Medulla oblongata (tissue), 1 donor: ENCODE measurements around the gene MATN1.

ENCODE experiments used
- DNase-seq: peaks from one replicate; pipeline ENCODE4 v3.0.0-alpha.2; 2015; ENCODE audit errors: extremely low spot score

The MATN1 gene

DNA sequence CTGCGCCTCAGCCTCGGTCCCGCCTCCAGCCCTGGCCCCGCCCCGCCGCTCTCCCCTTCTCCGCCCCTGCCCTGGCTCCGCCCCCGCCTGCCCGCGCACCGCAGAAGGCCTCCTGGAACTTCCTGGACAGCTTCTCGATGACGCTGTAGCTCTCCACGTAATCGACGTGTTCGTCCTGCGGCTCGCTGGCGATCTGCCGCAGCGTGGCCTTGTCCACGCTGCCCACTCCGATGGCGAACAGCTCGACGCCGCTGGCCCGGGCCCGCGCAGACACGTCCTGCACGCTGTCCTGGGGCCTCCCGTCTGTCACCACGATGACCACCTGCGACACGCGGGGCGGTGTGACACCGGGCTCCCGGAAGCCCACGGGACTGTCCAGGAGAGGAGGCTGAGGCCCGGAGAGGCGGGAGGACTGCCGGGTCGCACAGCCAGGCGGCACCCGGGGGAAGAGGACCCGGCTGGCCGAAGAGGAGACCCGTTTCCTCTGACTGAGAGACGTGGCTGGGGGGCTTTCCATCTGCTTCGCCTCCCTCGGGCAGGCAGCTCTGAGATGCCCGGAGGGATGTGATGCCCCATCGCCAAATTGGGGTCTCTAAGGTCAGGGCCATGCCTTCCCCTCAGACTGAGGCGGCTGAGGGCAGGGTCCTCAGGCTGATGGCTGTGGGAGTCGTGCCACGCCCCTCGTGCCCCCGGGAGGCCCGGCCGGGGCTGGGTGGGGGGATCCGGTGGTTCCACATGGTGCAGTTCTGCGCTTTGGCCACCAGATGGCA lies 4.6 kb downstream of the MATN1 start:
- peak; percentile 97 for DNase-seq

DNA sequence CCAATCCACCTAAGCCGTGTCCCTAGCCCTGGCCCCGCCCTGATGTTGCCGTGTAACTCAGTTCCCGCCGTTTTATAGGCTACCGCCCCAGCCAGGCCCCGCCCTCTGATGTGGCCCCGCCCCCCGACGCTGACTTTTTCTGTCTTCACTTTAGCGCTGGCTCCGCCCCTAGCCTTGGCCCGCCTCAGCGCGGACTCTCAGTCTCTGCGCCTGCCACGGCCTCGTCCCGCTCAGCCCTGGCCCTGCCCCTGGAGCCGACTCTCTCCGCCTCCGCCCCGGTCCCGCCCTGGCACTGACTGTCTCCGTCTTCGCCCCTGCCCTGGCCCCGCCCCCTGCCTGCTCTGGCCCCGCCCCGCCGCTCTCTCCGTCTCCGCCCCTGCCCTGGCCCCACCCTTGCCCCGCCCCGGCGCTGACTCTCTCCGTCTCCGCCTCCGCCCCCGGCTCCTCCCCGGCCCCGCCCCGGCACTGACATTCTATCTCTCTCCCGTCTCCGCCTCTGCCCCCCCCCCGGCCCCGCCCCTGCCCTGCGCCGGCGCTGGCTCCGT lies 5.2 kb downstream of the MATN1 start:
- DNase-seq, result peak; percentile 98

DNA sequence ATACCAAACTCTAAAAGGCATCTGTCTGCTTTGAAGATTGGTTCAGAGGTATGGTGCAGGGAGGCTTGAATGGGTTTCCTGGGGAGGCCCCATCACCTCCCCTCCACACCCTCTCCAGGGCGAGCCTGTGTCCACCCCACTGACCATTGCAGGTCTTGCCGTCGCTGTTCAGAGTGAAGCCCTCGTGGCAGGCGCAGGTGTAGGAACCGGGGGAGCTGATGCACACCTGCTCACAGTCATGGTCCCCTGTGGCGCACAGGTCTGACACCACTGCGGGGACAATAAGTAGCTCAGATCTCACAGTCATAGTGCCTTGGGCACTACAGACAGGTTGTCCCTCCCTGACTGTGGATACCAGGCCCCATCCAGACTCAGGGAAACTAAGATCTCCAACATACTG lies 6.7 kb downstream of the MATN1 start:
- no peak for DNase-seq

GRCh38 chr1:30715886-30716285 lies 7.5 kb downstream of the MATN1 start:
- no peak for DNase-seq

DNA sequence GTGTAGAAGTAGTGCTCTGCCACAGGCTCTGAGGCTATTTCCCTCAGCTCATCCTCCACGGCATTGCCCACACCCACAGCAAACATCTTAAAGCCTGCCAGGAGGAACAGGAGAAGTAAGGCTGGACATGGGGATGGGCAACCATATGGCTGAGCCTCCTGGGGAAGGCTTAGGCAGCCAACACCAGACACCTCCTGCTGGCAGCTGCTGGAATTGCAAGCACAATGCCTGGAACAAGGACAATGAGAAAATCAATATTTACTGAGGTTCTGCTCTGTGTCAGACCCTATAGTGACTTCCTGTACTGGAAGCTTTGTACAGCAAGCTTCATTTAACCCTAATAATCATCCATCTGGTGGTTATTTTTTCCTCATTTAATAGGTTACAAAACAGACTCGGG lies 8.2 kb downstream of the MATN1 start:
- no peak for DNase-seq

DNA sequence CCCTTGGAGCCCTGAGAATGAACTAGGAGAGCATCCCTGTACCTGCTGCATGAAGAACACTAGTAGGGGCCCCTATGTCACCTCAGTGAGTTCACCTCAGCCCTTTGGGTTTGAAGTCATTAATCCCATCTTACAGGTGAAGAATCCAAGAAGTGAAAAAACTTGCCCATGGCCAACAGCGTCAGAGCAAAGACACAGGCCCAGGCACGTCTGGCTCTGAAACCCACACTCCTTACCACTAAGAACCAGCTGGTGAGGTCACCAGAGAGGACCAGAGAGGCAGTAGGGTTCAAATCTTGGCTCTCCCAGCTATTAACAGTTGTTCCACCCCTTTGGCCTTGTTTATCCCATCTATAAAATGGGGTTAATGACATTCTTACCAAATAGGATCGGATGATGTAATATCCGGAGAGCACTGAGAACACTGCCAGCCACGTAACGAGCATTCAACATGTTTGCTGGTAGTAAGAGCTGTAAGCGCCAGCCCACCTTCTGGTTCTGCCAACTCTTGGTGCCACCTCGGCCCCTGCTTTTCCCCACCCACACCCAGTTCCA lies 8.8 kb downstream of the MATN1 start:
- DNase-seq, result no peak

DNA sequence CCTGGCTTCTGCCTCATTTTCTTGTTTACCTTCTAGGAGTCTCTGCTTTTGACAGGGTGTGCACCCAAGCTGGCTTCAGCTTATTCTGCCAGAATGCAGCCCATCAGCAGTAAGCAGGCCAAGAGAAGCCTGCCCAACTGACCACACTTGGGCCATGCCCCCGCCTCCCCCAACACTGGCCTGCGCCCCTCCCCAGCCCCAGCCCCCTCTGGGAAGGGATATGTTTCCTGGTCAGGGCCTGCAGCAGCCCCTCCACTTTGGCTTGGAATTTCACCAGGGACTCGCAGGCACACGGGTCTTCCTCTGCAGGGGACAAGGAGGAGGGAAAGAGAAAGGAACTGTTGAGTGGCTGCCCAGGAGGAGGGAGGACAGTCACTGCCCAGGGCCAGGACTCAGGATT lies 9.4 kb downstream of the MATN1 start:
- DNase-seq, result no peak

DNA sequence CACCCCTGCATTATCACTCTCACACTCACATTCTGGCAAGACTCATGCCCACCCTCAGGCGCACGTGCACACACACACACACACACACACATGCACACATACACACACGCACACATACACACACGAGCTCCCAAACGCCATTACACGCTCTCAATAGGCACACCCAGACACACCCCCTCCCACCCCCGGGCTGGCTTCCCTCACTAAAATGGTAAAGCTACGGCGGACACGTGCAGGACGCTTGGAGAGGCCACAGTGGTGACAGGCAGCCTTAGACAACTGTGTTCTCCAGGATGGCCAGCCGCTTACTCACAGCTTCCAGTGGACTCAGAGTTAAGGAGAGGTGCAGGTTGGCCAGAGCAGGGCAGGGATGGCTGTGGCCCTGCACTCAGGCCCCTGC lies 10.1 kb downstream of the MATN1 start:
- DNase-seq, result no peak

- no peak for DNase-seq
Measured at GRCh38 chr1:30712583-30712982, 10.8 kb downstream of the MATN1 start.

DNA sequence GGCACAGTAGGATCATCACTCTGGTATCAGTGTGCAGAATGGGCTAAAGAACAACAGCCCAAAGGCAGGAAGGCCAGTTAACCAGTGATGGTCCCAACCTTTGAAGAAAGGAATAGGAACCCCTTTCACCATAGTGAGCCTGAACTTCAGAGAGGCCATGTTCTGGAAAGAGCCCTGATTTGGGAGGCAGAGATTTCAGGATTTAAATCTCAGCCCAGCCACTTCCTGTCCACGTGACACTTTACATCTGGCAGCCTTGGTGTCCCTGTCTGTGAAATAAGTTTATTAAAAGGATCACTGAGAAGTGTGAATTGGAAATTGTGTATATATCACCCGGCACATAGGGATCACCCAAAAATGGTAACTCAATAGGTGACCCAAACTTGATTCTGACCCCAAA lies 13.0 kb downstream of the MATN1 start:
- no peak for DNase-seq

DNA sequence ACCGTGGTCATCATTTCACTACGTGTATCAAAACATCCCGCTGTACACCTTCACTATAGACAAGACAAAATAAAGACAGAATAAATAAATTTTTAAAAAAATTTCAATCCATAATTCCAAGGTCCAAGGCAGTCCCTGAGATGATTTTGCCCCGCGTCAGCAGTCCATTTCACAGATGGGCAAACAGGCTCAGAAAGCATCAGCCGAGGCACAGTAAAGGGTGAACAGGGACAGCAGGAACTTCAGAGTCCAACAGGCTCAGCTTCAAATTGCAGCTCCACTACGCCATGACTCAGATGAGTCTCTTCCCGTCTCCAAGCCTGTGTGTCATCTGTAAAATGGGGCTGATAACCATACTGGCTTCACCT lies 15.0 kb downstream of the MATN1 start:
- DNase-seq, result no peak

GRCh38 chr1:30707412-30708360 lies 15.7 kb downstream of the MATN1 start:
- peak; percentile 89 for DNase-seq

- DNase-seq, result peak; percentile 47
Measured at GRCh38 chr1:30706528-30706927, 16.9 kb downstream of the MATN1 start.

DNA sequence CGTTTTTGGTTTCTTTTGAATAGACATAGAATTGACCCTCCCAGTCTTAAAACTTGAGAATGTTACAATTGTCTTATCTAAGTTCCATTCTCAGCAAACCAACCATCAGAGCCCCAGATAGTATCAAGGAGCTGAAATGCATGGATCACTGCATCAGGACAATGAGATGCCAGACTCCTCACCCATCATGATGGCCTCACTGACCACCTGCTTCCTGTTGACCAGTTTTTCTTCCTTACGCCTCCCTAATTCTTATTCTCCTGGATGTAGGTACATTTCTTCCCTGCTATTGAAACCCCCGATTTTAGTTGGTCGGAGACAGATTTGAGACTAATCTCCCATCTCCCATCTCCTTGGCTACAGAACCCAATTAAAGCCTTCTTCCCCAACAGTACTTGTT lies 17.7 kb downstream of the MATN1 start:
- DNase-seq, result no peak

DNA sequence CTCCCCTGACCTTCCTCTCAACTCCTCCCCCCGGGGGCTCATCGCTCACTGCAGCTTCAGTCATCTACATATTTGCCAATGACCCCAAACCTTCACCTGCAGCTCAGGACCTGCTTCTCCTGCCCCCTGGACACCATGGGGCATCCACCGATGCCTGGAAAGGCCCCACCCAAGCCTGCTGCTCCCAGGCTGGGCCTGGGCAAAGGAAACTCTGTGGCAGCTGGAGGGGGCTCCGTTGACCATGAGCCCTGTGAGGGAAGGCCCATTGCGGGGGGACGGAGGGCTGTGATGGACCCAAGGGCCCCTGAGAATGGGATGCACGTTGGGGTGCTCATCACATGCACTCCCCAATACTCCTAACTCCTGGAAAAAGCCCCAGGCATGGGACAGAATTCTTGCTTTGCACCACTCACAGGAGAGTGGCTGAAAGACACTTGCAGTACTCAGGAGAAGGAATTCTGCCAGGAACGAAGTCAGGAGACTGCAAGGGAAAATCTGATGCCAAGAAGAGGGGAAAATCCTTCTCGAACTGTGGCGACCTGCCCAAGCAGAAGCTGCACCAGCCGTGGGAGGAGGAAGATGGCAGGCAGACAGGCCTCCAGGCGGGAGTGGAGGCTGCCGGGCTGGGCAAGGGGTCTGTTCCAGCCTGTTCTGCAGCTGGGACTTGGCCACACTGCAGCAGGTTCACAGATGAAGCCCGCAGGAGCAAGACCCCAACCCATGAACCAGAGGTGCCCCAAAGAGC lies 18.4 kb downstream of the MATN1 start:
- DNase-seq, result peak; percentile 70

DNA sequence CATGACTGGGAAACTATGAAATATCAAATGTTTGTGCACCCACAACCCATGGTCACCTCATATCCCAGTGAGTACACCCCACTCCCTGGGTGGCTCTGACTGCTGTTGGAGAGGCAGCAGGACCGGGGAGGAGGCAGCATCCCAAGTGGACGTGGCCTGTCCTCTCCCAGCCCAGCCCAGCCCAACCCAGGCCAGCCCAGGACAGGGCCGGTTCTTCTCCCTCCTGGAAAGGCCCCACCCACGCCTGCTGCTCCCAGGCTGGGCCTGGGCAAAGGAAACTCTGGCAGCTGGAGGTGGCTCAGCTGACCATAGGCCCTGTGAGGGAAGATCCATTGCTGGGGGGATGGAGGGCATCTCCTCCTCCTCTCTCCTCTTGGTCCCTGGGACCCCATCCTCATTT lies 19.1 kb downstream of the MATN1 start:
- no peak for DNase-seq

GRCh38 chr1:30702823-30703222 lies 20.6 kb downstream of the MATN1 start:
- no peak for DNase-seq

- no peak for DNase-seq
Measured at GRCh38 chr1:30701258-30701633, 22.1 kb downstream of the MATN1 start.

GRCh38 chr1:30700528-30701257 lies 22.7 kb downstream of the MATN1 start:
- DNase-seq, result no peak

- no peak for DNase-seq
Measured at GRCh38 chr1:30699762-30700161, 23.6 kb downstream of the MATN1 start.

DNA sequence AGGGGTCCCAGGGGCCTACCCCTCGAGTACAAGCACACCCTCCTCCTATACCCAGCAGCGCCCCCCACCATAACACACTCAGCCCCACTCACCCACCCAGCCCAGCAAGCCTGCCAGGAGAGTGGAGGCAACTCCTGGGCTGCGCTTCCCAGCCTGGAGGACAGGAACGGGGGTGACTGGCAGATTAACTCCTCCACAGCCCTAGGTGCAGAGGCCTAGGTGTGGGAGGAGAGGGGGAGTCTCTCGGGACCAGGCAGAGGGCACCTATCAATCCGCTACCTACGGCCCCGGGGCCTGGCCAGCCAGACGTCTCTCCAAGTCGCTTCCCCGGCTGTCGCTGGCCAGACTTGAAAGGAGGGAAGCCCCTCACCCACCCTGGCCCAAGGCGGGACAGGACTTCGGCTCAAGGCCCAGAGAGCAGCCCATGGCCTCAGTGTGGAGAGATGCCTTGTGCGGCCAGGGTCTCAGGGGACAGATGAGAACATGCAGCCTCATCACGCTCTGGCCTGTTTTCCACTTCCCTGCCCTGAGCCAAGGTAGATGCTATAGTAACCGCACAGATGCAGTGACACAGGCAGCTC lies 24.9 kb downstream of the MATN1 start:
- DNase-seq, result no peak
